Stimulated activated CD4-positive, alpha-beta T cell treated with anti-CD3 and anti-CD28 coated beads, Interleukin-1b, Interleukin-23, amount 100 ng/mL, for 4 hours (primary cell): Measurements from ENCODE around the gene MAGI2.

ENCODE experiments used
- DNase-seq, 2 donors: peaks; one replicate each; pipeline ENCODE4 v3.0.0-alpha.2; 2020; ENCODE audit warnings: low read depth in 2 of 2

MAGI2 gene

DNA sequence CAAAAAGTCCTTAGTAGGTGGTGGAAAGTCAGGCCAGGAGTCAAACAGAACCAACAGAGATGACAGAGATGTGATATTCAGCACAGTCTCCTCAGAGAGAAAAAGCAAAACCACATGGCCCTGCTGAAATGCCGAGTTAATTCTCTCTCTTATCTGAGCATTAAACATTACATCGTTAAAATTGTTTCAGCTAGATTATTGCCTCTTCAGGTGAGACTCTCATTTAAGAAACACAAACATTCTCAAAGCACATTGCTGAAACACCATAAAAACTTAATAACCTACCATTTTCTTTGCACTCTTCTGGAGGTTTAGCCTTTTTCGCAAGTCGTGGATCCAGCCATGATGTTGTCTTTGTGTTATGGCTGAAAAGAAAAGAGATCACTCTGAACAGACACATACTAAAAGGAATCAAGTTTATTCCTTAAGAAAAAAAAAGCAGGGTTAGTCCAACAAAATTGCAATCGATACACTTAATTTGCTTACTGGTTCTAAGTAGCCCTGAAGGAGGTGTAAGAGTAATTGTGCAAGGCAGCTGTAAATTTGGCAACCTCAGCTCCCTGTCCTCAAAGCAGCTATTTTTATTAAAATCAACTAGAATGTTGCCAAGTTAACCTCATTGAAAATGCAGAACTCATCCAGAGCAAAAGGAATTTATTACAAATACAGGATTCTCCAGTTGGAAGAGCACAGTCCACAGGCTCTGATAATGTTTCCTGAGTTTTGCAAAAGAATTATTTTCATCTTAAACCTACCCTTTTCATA is 963.8 kb downstream of the MAGI2 start:
- DNase-seq: no peak

DNA sequence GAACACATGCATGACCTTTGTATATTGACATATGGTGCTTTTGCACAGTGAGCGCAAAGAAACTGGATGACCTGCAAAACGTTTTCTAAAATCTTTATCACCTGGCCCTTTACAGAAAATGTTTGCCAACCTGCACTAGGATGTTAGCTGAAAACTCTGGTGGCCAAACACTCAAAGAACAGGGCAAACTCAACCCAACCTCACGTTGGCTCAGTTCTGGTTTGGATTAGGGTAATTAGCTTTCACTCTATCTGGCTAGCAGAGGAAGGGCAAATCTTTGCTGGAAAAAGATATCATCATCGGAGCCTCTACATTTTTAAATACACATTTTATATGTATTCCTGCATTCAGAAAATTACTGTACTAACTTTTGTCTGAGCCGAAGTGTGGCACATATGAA is 966.0 kb downstream of the MAGI2 start:
- DNase-seq: no peak

DNA sequence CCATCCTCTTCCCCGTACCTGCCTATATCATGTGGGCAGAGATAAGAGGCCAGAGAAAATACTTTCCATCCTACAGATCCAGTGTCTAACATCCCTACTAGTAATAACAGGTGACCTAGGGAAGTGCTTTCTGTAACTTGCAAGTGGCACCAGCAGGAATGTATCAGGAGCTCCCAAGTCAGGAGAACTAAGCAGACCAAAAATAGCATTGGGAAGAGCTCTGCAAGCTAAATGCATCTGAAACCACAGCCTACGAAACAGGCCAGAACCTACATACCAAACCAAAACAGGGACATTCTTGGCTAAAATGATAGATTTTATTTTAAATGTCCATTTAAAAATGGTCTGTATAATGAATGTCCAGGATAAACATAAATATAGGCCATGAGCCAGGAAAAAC is 974.1 kb downstream of the MAGI2 start:
- no peak for DNase-seq

DNA sequence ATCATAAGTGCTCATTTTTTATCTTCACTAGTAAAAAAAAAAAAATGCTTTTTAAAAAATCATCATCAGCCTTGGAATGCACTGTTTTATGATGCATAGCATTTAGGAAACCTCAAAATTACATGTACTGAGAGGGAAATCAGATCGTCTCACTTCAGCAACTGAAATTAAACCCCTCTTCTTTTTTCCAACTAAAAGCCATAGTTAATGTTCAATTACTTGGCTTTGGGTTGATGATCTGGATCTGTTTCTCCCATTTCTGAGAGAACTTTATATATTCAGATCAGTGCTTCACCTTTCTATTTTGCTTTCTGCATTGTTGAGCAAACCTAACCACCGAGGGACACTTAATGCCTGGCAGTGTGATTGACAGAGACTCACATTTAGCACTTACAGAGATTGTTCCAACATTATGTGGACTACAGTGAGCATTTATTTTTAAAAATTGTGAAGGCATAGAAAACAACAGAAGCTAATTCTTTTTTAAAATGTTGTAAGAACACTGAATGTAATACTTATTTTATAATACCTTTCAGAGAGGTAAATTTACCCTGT is 976.5 kb downstream of the MAGI2 start:
- DNase-seq: no peak

DNA sequence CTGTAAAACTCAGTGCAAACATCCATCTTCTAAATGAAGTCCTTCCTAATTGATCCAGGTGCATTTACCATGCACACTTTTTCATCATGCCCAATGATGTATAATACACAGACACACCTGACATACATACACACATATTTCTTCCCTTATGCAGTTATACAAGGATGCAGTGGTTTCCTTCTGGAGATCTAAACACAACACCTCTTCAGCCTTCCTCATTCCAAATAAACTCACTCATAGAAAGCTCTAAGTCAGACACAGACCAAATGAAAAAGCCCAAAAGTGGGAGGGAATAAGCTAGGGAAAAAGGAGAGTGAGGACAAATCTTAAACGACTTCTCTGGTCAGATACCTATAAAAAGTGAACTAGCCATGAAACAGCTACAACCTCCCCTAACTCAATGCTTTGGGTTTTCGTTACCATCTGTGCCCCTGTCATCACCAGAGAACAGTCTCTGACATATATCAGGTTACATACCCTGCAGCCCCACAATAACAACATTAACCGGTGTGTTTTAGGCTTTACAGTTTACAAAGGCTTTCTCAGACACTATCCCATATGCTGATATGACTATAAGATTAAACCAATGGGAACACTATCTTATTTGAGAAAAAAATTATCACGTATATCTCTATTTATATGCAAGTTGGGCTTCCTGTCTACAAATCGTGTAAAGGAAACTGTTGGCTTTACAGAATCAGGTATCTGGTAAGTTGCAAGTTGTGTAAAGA is 979.7 kb downstream of the MAGI2 start:
- DNase-seq: no peak

DNA sequence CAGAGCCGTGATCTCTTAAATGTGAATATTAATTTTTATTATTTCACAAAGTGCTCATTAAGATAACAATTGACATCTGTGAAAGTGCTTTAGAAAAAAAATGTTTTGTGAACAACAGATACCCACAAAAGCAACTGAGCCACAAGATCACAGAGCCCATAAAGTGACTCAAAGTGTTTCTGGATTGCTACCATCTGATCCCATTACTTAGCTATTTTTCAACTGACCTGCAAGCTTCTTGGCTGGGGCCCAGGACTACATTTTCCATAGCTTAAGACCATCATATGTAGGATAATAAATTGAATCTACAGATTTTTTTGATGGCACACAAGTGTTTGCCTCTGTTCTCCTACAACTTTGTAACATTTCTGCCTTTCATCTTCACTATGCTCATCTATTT is 980.4 kb downstream of the MAGI2 start:
- DNase-seq: no peak

DNA sequence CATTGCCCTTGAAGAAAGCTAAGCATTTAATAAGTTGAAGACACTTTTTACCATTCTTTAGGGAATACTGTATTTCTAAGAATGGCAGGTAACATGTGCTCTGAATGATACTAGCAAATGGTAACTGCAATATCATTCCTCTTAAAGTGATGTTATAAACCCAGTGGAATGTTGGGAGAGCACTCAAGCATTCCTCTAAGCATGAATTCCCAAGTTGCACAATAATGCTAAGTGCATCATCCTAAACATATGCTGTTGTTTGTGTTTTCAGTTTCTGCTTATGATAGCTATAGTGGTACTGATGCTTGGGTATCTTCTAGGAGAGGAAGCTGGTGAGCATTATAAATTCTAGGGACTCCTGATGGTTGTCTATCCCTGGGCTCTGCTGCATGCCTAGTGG is 980.9 kb downstream of the MAGI2 start:
- no peak for DNase-seq

DNA sequence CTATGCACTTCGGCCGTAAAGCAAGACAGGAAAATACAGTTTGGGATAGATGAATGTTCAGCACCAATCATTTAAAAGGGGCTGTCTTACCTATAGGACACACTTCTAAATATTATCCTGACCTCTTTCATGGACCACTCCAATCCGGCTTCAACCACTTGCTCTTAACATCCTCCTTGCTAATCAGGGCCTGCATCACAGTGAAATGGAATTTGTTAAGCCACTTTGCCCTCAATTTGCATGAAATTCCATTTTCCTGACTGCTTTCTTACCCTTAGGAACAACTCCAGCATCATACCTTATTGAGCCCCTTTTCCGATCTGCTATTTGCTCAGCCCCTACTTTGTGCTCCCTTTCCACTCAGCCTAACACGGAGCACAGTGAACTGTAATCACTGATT is 987.6 kb downstream of the MAGI2 start:
- no peak for DNase-seq

DNA sequence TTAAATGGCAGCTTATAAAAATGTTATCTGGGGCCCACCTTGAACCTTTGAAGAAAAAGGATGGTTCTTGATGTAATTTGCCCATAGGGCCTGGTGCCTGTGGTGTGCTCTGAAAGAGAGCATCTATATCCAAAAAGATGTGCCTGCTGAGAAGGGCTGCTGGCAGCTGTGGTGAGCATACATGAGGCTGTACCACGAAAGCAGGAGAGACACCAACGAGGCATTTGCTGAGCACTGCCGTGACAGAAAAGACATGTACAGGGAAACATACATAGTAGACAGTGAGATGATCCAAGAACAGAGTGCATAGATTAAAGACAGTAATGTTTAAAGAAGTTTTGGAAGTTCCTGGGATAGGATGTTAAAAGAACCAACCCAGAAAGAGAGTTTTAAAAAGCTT is 990.4 kb downstream of the MAGI2 start:
- no peak for DNase-seq

DNA sequence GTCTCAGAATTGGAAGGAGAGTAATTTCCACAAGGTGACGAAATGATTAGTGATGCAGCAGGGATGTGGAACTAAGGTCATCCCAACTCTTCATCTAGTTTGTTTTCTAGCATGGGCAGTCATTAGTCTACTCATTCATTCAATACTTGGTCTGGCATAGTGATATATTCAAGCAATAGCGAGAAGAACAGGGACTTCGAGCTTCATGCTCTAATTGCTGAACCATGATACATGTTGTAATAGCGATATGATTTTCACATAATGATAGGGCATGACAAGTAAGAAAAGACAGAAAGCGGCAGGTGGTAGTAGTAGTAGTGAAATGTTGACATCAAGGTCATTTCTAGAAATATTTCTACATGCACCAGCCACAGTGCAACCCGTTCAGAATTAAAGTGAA is 1002.8 kb downstream of the MAGI2 start:
- no peak for DNase-seq

DNA sequence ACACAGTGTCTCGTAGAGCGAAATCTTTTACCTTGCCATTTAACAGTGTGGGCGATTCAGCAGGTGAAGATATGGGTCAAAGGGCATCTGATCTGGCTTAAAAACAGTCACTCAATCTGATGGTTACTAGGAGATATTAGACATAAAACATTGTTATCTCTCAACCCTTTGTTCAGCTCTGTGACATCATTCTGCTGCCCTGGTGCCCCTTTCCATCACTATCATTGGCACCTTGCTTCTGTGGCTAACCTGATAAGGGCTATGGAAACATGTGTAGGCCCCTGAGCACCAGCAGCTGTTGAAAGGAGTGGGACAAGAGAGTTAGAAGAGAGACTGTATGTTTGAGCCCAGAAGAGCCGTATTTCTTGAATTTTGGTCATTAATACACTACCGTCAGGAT is 1004.6 kb downstream of the MAGI2 start:
- DNase-seq: no peak

DNA sequence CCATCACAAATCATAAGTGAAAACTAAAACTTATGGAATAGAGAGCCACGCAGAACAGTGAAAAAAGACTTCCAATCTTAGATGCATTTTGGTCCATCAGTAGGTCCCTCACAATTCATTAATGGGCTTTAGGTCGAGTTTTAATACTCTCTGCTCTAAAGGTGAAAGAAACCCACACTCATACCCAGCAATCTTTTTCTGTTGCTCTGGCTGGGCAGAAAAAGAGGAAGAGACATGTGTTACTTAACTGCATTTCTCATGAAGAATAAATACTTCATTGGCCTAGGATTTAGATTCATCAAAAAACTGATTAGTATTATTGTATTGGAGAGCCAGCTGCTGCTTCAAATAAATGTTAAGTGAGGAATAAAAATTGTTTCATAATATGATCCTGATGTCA is 1009.2 kb downstream of the MAGI2 start:
- no peak for DNase-seq

DNA sequence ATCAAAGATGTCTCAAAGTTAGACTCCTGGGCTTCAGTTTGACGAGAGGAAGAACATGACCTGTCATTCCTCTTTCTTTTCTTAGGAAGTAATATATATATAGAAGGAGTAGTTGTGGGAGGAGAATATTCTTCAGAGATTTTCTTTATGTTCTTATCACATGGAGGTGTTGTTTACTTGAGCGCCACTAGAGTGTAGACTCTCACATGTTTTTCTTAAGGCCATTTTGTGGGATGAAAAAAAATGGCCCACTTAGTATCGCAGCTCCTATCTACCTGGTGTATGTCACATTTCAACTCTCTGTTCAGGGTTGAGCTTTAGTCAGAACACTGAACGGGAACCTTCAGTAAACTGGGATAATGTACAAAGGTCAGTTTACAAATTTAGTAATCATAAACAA is 1009.7 kb downstream of the MAGI2 start:
- no peak for DNase-seq

DNA sequence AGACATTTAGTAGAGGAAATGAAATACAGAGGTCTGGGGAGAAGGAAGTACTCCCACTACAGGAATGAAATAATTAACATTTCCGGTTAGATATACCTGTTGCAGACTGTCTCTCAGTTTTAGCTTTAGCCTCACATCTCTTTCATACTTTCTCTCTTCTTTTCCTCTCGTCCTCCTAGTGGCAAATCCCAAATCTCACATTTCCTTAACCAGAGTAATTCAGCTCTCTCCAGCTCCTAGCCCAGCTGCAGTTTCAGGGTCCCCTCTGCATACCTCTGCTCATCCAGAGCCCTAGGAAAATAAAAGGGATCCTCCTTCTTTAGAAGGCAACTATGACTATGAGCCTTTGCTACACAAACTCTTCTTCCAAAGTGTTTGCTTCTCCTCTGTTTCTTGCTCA is 1011.7 kb downstream of the MAGI2 start:
- no peak for DNase-seq

DNA sequence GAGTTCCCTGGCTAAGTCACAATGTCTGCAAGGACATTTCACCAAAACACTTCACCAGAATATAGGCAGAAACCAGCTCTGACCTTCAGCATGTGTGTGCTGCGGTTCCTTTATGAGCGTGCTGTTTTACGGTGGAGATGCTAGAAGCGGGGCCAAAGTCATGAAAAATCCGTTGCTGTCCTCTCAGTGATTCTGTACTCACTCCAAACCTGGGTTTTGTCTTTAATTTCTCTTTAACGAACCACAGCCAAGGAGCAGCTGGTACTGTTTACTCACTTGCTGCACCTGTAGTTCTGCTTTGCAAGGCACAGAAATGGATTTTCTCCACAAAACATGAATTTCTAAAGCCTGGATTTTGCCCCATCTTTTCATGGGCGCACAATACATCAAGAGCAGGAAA is 1015.0 kb downstream of the MAGI2 start:
- DNase-seq: no peak

DNA sequence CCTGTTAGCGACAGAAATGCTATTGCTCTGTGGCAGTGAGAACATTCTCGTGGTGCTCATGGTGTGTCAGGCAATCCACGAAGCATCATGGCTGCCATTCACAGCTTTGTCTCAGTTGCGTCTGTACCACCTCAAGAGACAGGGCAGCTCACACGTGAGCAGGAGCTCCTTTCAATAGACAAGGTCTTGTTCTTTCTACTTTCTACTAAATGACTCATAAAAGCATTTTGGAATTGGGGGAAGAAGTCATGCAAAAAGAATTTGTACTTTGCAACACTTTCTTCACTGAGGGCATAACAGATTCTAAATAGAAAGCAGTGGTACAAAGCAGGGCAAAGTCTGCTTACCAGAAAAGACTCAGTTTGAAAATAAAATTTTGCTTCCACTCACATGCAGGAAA is 1016.3 kb downstream of the MAGI2 start:
- no peak for DNase-seq

DNA sequence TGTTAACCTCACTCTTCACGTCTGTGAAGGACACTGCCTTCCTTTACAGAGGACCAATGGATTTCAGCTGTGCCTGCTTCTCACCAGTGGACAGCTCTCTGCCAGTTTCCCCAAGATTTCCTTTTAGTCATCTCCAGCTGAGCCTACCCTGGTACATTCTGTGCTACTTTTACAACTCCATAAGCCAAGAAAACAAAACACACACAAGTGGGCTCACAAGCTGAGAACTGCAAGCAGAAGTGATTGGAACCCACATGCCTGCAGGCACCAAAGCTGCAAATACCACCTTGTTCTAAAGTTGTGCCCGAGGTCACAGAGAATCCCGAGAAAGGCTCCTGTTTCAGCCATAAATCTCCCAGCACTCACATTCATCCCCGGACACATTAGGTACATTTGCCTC is 1018.1 kb downstream of the MAGI2 start:
- DNase-seq: no peak

DNA sequence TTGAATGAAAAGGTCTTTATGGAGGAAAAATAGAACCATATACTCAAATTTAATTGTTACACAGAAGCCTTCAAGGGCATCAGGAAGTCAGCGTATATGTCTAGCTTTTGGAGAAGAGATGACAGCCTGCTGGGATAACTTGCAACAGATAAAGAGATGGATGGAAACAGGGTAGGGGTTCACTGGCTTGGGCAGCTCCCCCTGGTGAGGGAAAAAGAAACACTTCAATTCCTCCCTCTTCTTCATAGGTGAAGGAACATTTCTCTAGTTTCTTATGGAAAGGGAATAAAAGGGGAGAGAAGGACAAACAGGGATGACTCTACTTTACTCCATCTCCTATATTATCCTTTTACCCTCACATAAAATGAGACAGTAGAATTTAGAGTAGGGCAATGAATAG is 1019.2 kb downstream of the MAGI2 start:
- DNase-seq: no peak

DNA sequence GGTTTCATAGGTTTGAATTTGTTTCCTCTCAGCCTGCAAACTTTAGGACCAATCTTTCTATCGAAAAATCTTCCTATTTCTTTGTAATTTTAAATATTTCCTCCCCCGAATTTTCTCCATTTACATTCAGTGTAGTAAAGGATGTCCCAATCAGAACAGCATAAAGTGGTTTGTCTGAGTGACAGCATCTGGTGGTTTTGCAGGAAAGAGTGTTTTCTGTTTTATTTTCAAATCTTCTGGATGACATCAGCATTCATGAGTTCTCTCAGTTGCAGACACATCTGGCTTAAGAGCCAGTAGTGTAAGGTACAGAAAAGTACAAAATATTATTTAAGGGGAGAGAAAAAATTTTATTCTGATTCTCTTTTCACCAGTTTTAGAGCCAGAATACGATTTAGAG is 1020.0 kb downstream of the MAGI2 start:
- DNase-seq: no peak

DNA sequence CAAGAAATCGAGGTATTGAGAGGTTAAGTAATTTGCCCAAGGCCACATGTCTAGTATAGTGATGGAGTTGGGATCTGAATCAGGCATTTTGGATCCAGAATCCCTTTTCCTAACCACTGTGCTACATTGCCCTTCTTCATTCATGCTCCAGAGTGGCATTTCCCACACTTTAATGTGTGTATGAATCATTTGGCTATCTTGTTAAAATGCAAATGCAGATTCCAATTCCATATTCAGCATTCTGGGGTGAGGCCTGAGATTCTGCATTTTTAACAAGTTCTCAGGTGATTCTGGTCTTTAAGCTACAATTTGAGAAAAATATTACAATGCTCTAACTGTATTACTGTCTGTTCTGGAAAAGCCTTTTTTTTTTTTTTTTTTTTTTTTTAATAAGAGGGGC is 1023.6 kb downstream of the MAGI2 start:
- no peak for DNase-seq

DNA sequence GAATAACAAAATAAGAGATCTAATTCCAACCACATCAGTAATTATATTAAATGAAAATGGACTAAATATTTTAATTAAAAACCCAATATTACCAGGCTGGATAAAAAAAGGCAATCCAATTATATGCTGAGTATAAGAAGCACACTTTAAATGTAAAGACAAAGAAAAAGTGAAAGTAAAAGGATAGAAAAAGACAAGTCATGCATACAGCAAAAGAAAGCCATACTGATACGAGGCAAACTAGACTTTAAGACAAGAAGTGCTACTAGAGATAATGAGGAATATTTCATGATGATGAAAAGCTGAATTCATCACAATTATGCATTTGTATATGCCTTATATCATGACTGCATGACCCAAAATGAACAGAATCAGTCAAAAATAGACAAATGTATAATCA is 1026.3 kb downstream of the MAGI2 start:
- DNase-seq: no peak

DNA sequence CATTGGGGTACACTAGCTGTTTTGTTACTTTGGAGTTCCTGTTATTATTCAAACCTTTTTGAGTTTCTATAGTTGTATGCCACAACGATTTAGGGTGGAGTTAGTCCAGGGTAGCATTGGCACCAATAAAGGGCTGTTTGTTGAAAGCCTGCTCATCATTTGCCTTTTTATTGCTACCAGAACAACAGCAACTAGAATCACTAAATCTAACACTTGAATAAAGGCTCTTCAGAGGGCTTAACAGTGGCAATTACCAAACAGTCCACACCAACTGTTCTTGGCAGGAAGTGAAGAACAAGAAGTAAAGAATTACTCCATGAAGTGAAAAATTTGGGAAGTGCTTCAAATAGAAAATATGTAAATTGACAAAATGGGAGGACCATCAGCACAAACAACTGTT is 1033.5 kb downstream of the MAGI2 start:
- DNase-seq: no peak

DNA sequence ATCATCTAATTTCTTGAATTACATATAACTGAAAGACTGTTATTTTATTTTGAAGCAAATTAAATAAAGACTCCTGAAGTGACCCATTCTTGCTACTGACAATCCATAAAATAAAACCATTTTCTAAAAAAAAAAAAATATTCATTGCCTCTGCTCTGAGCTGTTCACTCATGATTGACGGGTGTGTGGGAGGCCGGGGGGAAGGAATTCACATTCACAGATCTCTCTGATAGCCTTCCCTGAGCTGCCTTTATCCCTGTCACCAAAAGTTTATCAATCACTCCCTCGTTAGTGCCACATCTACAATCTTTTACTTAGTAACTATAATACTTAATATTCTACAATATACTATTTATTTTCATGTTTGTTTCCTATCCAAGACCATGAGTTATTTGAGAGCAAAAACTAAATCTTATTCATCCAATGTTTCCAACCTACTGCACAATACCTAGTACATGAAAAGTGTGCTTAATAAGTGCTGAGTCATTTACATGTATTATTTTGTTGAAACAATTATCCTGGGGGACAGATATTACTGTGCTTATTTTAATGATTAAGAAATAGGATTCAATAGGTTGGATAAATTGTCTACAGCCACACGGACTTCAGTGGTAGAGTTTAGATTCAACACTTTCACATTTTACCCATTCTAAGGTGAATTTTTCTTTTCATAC is 1036.2 kb downstream of the MAGI2 start:
- no peak for DNase-seq
